T-helper 1 cell treated with Interleukin-12 subunit alpha and Interleukin-12 subunit beta and Interleukin-4 antibody, amounts not matched to agents 30 μg/mL and 1 μg/mL, for 36 hours (primary cell): ENCODE results near the gene SLC23A2.

Experiments used
- H3K27ac Mint-ChIP-seq: one replicate; pipeline ENCODE4 v1.8.0; 2021; ENCODE audit warnings: mild to moderate bottlenecking, mixed read lengths
- H3K27me3 Mint-ChIP-seq: one replicate; pipeline ENCODE4 v1.8.0; 2021; ENCODE audit warnings: low read depth, mixed read lengths
- H3K36me3 Mint-ChIP-seq: one replicate; pipeline ENCODE4 v1.8.0; 2021; ENCODE audit warnings: low read depth, mixed read lengths
- H3K4me1 Mint-ChIP-seq: one replicate; pipeline ENCODE4 v1.8.0; 2021; ENCODE audit warnings: low read depth, mixed read lengths
- H3K4me3 Mint-ChIP-seq: one replicate; pipeline ENCODE4 v1.8.0; 2021; ENCODE audit warnings: mild to moderate bottlenecking, moderate library complexity, mixed read lengths
- H3K9me3 Mint-ChIP-seq: one replicate; pipeline ENCODE4 v1.8.0; 2021; ENCODE audit warnings: mixed read lengths

Gene SLC23A2

DNA sequence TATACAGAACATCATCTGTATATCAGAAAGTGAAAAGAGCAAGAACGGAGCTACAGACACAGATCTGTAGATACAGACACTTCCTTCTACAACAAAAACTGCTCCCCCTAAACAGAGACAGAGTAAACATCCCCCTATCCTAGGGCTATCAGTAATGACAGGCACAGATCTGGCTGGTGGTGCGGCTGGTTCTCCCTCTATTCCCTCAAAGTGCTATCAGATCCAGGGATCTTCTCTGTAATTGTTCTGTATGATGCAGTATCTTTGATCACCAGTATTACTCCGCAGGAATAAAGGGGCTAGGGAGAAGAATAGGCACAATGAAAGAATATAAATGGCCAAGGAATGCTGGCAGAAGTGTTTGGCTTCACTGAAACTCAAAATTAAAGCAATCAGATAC, 80.7 kb downstream of the SLC23A2 start:
- Mint-ChIP-seq H3K36me3 (peaks cover 7% of the 10 kb centered on the region), H3K27me3 (no peaks in the 10 kb centered on the region), H3K27ac (no peak overlapping the region), H3K4me1 (peaks cover 2% of the 10 kb centered on the region), H3K9me3 (no peaks in the 10 kb centered on the region), H3K4me3 (no peak overlapping the region)

DNA sequence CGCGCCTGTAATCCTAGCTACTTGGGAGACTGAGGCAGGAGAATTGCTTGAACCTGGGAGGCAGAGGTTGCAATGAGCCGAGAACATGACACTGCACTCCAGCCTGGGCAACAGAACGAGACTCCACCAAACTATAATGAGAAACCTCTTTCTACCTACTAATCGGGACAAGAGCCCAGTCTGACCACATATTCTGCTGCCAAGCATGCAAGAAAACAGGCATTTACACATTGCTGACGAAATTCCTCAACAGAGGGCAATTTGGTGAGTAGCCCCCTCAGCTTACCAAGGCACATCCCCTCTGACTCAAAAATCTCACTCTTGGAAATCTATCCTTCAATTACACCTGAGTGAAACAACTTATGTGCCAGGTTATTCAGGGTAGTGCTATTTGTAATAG, 81.2 kb downstream of the SLC23A2 start:
- Mint-ChIP-seq H3K4me3 (no peak overlapping the region), H3K27me3 (no peaks in the 10 kb centered on the region), H3K36me3 (peaks cover 4% of the 10 kb centered on the region), H3K4me1 (no peaks in the 10 kb centered on the region), H3K27ac (no peak overlapping the region), H3K9me3 (no peaks in the 10 kb centered on the region)

GRCh38 chr20:4919047-4919704, 82.1 kb downstream of the SLC23A2 start:
- H3K9me3 Mint-ChIP-seq, result no peaks in the 10 kb centered on the region
- H3K4me3 Mint-ChIP-seq, result no peak overlapping the region
- no peaks in the 10 kb centered on the region for H3K4me1 Mint-ChIP-seq
- H3K27ac Mint-ChIP-seq, result no peak overlapping the region
- H3K36me3 Mint-ChIP-seq, result peaks cover 4% of the 10 kb centered on the region
- H3K27me3 Mint-ChIP-seq, result no peaks in the 10 kb centered on the region

GRCh38 chr20:4918473-4918872, 82.8 kb downstream of the SLC23A2 start:
- Mint-ChIP-seq H3K27ac (no peak overlapping the region), H3K36me3 (peaks cover 4% of the 10 kb centered on the region)

DNA sequence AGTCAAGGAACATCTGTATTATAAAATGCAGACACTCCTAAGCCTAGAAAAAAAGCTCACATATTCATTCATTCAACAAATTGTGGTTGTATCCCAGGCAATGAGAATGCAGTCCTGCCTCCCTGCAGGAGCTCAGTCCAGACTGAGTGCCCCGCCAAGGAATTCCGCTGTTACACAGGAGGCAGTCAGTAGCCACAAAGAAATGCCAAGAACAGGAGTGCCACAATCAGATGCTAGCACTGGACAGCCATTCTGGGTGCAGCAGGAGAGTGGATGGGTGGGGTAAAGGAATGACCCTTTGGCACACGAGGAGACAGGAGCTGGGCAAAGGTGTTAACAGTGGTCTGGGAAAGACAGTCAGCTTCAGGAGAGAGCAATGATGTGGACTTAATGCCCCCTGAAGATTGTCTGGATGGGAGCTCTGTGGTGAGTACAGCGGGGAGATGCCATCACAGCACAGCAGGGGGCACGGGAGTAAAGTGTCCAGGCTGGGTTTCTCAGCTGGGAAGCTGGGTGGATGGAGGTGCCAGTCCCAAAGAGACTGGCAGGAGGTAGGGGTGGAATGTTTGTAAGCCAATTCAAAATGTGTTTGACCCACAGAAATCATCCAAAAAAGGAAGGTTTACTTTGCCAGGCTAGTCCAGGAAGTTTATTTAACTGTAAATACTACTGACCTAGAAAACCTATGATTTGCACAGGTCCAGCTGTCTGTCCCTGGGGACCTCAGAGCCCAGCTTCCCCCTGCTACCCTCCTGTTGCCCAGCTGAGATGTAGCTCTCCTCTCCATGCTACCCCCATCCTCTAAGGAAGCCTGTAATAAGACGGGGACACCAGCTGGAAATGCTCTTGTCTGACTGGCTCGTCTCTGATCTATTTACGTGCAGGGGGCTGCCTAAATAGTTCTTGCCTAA, 84.1 kb downstream of the SLC23A2 start:
- Mint-ChIP-seq H3K9me3 (no peaks in the 10 kb centered on the region), H3K4me1 (peaks cover 9% of the 10 kb centered on the region), H3K27me3 (no peaks in the 10 kb centered on the region), H3K27ac (no peak overlapping the region), H3K36me3 (peaks cover 7% of the 10 kb centered on the region), H3K4me3 (no peak overlapping the region)

More at GRCh38 chr20:4918473-4918872, 82.8 kb downstream of the SLC23A2 start:
- H3K9me3 Mint-ChIP-seq, result no peaks in the 10 kb centered on the region
- H3K27me3 Mint-ChIP-seq, result no peaks in the 10 kb centered on the region
- H3K4me3 Mint-ChIP-seq, result no peak overlapping the region
- H3K4me1 Mint-ChIP-seq, result no peaks in the 10 kb centered on the region

DNA sequence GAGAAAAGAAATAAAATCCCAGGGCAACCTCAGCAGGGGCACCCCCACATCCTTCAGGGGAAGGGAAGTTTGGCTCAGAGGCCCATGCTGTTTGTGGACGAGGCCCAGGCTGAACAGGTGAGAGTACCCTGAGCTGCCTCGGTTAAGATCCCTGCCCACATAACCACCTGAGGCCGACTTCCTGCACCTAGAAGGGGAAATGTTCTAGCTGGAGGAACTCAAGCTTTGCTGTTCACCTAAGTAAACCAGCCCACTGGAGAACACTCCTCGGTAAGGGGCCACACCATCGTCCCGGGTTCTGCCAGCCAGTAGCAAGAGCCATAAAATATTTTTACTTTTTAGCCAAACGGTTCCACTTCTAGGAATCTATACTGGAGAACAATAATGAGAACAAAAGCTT, 88.2 kb downstream of the SLC23A2 start:
- Mint-ChIP-seq H3K27me3 (no peaks in the 10 kb centered on the region), H3K27ac (no peak overlapping the region), H3K36me3 (peaks cover 8% of the 10 kb centered on the region), H3K4me3 (no peak overlapping the region), H3K9me3 (no peaks in the 10 kb centered on the region), H3K4me1 (peaks cover 10% of the 10 kb centered on the region)

DNA sequence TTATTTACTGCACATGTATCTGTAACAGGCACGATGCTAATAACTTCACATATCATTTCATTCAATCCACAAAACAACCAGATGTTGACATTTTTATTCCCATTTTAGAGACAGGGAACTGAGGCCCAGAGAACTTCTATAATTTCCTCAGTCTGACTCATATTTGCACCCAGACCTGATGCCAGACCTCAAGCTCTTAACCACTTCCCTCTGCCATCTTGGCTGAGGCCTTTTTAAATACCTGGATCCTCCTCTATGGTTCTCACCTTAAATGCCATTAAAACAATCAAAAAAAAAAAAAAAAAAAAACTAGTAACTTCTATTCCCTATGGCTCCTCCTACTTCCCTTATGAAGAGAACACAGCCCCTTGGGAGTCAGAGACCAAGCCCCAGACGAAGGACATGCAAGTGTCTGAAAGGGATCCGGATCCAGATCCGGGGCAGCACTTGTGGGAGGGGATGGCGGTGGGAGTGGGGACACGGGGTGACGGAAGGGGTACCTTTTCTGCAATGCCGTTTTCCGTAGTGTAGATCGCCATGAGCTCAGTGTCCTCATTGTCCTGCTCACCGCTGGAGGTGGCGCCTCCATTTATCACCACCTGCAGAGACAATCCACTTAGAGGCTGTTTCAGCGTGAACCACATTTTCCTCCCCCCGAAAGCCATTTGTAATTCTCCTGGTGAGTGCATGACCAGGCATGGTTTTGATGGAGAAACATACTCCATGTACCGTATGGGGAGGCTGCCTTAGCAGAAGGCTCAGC, 88.7 kb downstream of the SLC23A2 start:
- Mint-ChIP-seq H3K4me3 (no peak overlapping the region), H3K27me3 (no peaks in the 10 kb centered on the region), H3K36me3 (peaks cover 13% of the 10 kb centered on the region), H3K4me1 (peaks cover 10% of the 10 kb centered on the region), H3K27ac (no peak overlapping the region), H3K9me3 (no peaks in the 10 kb centered on the region)

- Mint-ChIP-seq H3K36me3 (peaks cover 13% of the 10 kb centered on the region), H3K9me3 (no peaks in the 10 kb centered on the region), H3K4me1 (peaks cover 10% of the 10 kb centered on the region), H3K27ac (no peak overlapping the region), H3K27me3 (no peaks in the 10 kb centered on the region), H3K4me3 (no peak overlapping the region)
Observed at GRCh38 chr20:4910951-4911350, 90.4 kb downstream of the SLC23A2 start.

- Mint-ChIP-seq H3K4me3 (no peak overlapping the region), H3K27ac (no peak overlapping the region), H3K9me3 (no peaks in the 10 kb centered on the region), H3K27me3 (no peaks in the 10 kb centered on the region), H3K4me1 (peaks cover 6% of the 10 kb centered on the region), H3K36me3 (peaks cover 17% of the 10 kb centered on the region)
Observed at GRCh38 chr20:4905613-4906012, 95.7 kb downstream of the SLC23A2 start.

- Mint-ChIP-seq H3K36me3 (peaks cover 16% of the 10 kb centered on the region), H3K27ac (no peak overlapping the region), H3K4me1 (peaks cover 6% of the 10 kb centered on the region), H3K9me3 (no peaks in the 10 kb centered on the region), H3K4me3 (no peak overlapping the region), H3K27me3 (no peaks in the 10 kb centered on the region)
Observed at GRCh38 chr20:4905195-4905594, 96.1 kb downstream of the SLC23A2 start.

DNA sequence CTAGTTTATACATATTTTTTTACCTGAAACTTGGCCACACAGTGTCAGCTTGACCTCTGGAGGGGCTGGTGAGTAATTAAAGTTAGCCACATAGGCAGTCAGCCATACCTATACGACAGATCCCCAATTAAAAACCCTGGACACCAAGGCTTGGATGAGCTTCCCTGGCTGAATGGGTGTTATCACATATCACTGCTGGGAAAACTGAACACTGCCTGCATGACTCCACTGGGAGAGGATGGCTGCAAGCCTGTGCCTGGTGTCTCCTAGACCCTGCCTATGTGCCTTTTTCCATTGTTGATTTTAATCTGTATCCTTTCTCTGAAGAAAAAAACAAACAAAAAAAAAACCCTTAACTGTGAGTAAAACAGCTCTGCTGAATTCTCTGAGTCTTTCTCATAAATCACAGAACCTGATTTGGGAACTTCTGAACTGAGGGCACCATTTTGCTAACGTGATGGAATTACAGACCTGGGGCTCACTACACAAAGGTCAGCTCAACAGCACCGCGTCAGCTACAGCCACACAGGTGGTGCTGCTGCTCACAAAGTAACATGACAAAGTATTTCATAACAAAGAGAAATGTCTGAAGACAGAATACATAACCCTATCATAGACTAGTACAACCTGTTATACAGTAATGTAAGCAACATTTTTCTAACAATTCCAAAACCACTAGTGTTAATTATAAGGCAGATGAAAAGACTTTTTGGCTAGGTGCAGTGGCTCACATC, 97.0 kb downstream of the SLC23A2 start:
- H3K27ac Mint-ChIP-seq, result no peak overlapping the region
- no peaks in the 10 kb centered on the region for H3K9me3 Mint-ChIP-seq
- peaks cover 16% of the 10 kb centered on the region for H3K36me3 Mint-ChIP-seq
- H3K4me3 Mint-ChIP-seq, result no peak overlapping the region
- no peaks in the 10 kb centered on the region for H3K27me3 Mint-ChIP-seq
- peaks cover 6% of the 10 kb centered on the region for H3K4me1 Mint-ChIP-seq

- Mint-ChIP-seq H3K4me3 (no peak overlapping the region), H3K9me3 (no peaks in the 10 kb centered on the region), H3K4me1 (peaks cover 6% of the 10 kb centered on the region), H3K27ac (no peak overlapping the region), H3K36me3 (peaks cover 12% of the 10 kb centered on the region), H3K27me3 (no peaks in the 10 kb centered on the region)
Observed at GRCh38 chr20:4902788-4903187, 98.5 kb downstream of the SLC23A2 start.

DNA sequence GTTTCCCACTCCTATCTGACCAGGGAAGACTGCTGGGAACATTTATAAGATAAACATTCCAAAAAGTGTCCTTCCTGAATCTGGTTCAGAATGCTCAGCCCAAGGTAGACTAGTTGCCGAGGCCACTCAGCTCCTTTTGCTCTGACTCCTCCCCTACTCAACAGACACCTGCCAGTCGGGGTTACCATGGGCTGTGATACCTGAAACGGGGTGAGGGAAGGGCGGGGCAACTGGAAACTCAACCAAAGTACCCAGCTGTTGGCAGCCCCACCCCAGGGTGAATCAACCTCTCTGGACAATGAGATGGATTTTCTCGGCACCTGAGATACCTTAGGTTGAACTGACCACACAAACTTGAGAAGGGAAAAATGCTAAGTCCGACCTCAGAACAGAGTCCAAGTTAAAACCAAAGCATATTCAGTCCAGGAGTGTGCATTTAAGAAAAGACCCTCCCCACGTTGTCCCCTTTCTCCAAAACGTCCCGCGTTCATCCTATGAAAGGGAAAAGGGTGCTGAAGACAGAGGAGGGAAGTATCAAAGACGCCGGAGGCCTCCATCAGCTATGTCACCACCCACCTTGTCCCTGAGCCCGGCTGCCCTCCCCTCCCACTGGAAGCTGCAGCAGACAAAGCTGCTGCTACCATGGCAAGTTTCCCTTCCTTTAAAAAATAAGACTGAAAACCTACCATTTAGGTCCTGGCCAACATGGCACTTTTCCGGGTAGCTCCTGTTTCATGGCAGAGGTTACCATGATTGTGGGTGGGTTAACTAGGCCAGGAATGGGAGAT, 100.1 kb downstream of the SLC23A2 start:
- Mint-ChIP-seq H3K4me1 (peaks cover 8% of the 10 kb centered on the region), H3K9me3 (no peaks in the 10 kb centered on the region), H3K4me3 (no peak overlapping the region), H3K27me3 (no peaks in the 10 kb centered on the region), H3K27ac (no peak overlapping the region), H3K36me3 (peaks cover 10% of the 10 kb centered on the region)
